RWPE1 (cell line): ENCODE results near the gene ATP9A.

Source experiments
- CTCF ChIA-PET: fragments of 350-600 bp; sonication (Branson Sonifier 250); formaldehyde crosslinking; extraction: SDS; loops from one replicate; lab custom pipeline; 2021; lab: Yijun Ruan, JAX
- POLR2A ChIA-PET: fragments of 400-600 bp; formaldehyde crosslinking; extraction: SDS; loops from one replicate; lab custom pipeline; 2020; ENCODE audit warnings: antibody characterized with exemption; ENCODE audit not compliant: low non-redundant PET; lab: Yijun Ruan, JAX
- DNase-seq: peaks from one replicate; pipeline ENCODE4 v3.0.0; 2012; ENCODE audit warnings: low spot score
- H3K27ac ChIP-seq: fragments of 450-650 bp; 2 replicates; pipeline ENCODE4 v1.5.1; 2017
- TF ChIP-seq, protein P1 (sequence below): fragments of 450-650 bp; conservative IDR thresholded peaks from 2 replicates; pipeline ENCODE4 v1.5.1; 2017; ENCODE audit warnings: low read depth, mild to moderate bottlenecking

ATP9A gene

DNA sequence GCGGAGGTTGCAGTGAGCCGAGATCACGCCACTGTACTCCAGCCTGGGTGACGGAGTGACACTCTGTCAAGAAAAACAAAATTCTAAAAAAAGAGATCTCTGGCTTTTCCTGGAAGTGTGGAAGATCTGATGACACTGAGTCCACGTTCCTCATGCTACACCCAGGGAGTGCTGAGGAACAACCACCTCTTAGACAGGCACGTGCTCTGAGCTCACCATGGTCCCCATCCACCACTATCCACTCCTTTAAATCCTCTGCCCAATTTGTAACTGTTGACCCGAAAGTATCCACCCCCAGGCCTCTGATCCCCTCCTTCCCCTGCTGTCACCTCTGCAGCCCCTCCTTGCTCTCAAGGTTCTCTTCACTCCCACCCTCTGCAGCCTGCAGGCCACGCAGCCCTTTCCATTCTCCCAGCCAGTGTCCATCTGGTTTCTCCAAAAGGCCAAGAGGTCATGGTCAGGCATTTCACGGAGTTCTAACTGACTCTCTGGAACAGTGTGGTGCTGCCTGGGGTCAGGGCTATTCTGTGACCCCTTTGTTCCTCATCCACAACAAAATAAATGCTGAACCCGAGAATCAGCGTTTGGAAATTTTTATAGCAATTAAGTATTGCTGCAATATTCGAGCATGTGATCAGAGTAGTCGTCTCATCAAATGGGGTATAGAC is 88.8 kb downstream of the ATP9A start:
- CTCF ChIA-PET, result interaction anchor here (0.5 kb wide), 1 partner anchor 88 kb away, joined by 3 read pairs; no protein-coding TSS in a partner anchor
- no peak overlapping the region for H3K27ac ChIP-seq
- no peak for DNase-seq
- TF ChIP-seq, protein P1, sequence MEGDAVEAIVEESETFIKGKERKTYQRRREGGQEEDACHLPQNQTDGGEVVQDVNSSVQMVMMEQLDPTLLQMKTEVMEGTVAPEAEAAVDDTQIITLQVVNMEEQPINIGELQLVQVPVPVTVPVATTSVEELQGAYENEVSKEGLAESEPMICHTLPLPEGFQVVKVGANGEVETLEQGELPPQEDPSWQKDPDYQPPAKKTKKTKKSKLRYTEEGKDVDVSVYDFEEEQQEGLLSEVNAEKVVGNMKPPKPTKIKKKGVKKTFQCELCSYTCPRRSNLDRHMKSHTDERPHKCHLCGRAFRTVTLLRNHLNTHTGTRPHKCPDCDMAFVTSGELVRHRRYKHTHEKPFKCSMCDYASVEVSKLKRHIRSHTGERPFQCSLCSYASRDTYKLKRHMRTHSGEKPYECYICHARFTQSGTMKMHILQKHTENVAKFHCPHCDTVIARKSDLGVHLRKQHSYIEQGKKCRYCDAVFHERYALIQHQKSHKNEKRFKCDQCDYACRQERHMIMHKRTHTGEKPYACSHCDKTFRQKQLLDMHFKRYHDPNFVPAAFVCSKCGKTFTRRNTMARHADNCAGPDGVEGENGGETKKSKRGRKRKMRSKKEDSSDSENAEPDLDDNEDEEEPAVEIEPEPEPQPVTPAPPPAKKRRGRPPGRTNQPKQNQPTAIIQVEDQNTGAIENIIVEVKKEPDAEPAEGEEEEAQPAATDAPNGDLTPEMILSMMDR, result no peak
- POLR2A ChIA-PET, result no interaction called here

DNA sequence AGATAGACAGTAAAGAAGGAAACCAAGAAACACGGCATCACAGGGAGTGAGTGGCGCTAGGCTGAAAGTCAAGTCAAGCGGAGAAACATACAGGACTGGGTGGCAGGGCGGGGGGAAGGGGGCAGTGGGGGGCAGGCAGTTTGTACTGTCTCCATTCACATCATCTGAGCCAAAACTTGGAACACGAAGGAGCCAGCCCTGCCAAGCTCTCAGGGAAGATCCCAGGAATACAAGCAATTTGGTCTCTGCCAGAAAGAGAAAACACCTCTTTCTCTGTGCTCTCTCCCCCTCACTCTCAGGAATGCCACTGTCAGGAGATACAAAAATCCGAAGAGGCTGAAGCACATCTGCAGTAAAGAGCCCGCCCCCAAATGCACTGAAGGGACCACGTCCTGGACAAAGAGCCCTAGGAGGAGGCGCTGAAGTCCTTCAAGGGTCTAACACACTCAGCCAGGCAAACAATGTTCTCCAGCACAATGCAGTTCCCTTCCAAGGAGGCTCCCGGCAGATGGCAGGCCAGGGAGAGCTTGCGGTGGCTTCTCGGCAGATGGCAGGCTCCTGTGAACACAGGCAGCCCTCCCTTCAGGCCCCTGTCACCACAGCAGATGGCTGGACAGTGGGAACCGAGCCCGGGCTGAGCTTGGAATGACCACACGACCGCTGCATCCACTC is 90.0 kb downstream of the ATP9A start:
- POLR2A ChIA-PET, result no interaction called here
- TF ChIP-seq, protein P1, result no peak
- no peak overlapping the region for H3K27ac ChIP-seq
- CTCF ChIA-PET, result no interaction called here
- DNase-seq, result no peak

DNA sequence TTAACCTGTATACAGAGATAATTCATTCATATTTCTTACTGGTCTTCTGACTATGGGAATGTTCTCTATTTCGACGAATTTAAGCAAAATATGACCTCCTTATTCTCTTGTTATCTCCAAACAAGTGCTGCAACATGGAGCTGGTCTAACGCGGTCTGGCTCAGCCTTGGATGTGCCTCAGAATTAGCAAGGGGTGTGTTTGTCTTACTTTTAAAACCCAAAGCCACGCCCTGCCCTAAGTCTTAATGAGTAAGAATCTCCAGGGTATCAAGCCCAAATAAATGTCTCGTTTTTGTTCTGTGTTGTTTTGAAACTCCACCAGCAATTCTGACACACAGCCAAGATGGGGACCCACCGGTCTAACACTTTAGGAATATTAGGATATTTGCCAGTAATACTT is 99.2 kb downstream of the ATP9A start:
- DNase-seq, result no peak
- POLR2A ChIA-PET, result no interaction called here
- TF ChIP-seq, protein P1, result no peak
- no peak overlapping the region for H3K27ac ChIP-seq
- CTCF ChIA-PET, result no interaction called here

DNA sequence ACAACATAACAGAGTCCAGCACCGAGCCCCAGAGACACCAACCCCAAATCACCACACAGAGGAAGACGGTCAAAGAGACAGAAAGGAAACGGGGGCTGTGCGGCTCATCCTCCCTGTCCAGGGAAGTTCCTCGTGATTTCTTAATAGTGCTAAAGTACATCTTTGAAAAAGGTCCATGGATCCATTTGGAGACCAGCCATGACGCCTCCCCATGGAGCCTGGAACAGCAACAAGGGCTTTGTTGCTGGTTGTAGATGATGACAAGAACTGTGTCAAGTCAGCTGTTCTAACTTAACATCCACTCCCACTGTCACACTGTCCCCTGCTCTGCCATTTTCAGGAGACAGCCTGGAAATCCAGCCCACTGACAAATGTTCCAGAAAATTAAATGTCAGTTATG is 99.7 kb downstream of the ATP9A start:
- DNase-seq, result no peak
- H3K27ac ChIP-seq, result no peak overlapping the region
- TF ChIP-seq, protein P1, result no peak
- ChIA-PET POLR2A (no interaction called here), CTCF (no interaction called here)

DNA sequence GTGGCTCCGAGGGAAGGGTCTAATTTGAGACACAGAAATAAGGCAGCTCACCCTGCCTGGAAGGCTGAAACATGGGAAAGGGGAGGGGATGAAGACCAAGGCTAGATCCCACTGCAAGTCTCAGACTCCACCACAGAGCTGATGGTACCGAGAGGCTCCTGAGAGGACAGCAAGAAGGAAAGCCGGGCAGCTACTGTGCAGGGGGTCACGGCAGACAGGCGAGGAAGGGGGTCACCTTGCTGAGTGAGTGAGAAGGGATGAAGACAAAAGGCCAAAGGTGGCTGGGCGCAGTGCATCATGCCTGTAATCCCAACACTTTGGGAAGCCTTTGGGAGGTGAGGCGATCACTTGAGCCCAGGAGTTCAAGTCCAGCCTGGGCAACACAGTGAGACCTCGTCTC is 100.7 kb downstream of the ATP9A start:
- no peak for DNase-seq
- no peak overlapping the region for H3K27ac ChIP-seq
- CTCF ChIA-PET, result interaction anchor here (0.6 to 1.1 kb wide), 3 partner anchors 33 to 100 kb away, joined by 3 to 4 read pairs (median 3); no protein-coding TSS in a partner anchor
- TF ChIP-seq, protein P1, result no peak
- POLR2A ChIA-PET, result no interaction called here

DNA sequence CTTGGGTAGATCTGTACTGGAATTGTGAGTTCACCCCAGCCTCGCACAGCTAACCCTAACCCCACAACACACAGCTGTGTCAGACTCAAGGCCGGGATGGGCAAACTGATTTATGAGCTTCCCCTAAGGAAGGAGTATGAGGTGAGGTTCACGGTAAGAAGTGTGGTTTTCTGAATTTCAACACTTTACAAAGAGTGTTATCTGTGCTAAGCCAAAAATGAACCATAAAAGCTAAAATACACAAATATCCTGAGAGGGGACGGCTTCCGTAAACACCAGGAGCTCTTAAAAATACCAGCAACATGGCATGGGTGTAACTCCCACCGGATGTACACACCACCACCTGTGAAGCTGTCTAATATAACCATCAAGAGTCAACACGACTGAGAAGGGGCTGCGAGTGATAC is 101.2 kb downstream of the ATP9A start:
- TF ChIP-seq, protein P1, result no peak
- H3K27ac ChIP-seq, result no peak overlapping the region
- DNase-seq, result no peak
- POLR2A ChIA-PET, result no interaction called here
- CTCF ChIA-PET, result interaction anchor here (0.6 to 1.1 kb wide), 3 partner anchors 34 to 100 kb away, joined by 3 to 4 read pairs (median 3); no protein-coding TSS in a partner anchor
